Peyer's patch (tissue), 4 donors: Measurements from ENCODE around the gene RASD1.

Experiments
- CTCF ChIP-seq, 6 experiments: fragments of 450-650 bp in 4 of 6; fragments of 200-600 bp in 2 of 6; sonication (generic) in 1 of 6; IDR thresholded peaks; one replicate each; pipeline ENCODE4 v1.5.1; 2017 to 2019; ENCODE audit warnings: antibody characterized with exemption in 6 of 6, mild to moderate bottlenecking in 3 of 6, moderate library complexity in 1 of 6
- POLR2A ChIP-seq, 2 donors: fragments of 450-650 bp; IDR thresholded peaks; one replicate each; pipeline ENCODE4 v1.5.1; 2017; ENCODE audit warnings: antibody characterized with exemption in 2 of 2, mild to moderate bottlenecking in 2 of 2, moderate library complexity in 2 of 2

- TF ChIP-seq POLR2A (IDR thresholded peaks at IDR 0.05) = no peak
- TF ChIP-seq CTCF (IDR thresholded peaks at IDR 0.05) = no peak
Observed at GRCh38 chr17:17505151-17505550, 9.0 kb upstream of the RASD1 start.
